Endodermal cell (in vitro differentiated cells): ENCODE data around the gene P2RX6. TPM values are rescaled to one million over a fixed set of nuclear protein-coding genes. Genes with fewer than 3 reads are reported as not detected.
"Not testable (repeated sequence)": the region's sequence is repeated elsewhere in the genome, so short reads cannot be mapped to it uniquely, and the experiment has no call there.

Experiments
- DNase-seq: peaks from one replicate; pipeline ENCODE4 v3.0.0-alpha.2; 2017
- H3K27ac ChIP-seq: 2 replicates; pipeline ENCODE4 v1.5.1; 2013; ENCODE audit warnings: mild to moderate bottlenecking, low read depth, low read length, moderate library complexity
- H3K27me3 ChIP-seq: 2 replicates; pipeline ENCODE4 v1.6.1; 2013; ENCODE audit warnings: mild to moderate bottlenecking, low read length, moderate library complexity; ENCODE audit not compliant: insufficient read depth, control insufficient read depth, poor library complexity, severe bottlenecking
- H3K36me3 ChIP-seq: 2 replicates; pipeline ENCODE4 v1.7.0; 2013; ENCODE audit warnings: mild to moderate bottlenecking, low read length, moderate library complexity; ENCODE audit not compliant: control insufficient read depth, insufficient read depth
- H3K4me1 ChIP-seq: one replicate; pipeline ENCODE4 v1.7.0; 2013; ENCODE audit warnings: low read length; ENCODE audit not compliant: control insufficient read depth, insufficient read depth
- H3K4me3 ChIP-seq: 2 replicates; pipeline ENCODE4 v1.5.1; 2013; ENCODE audit warnings: mild to moderate bottlenecking, low read length, moderate library complexity
- H3K9ac ChIP-seq: 2 replicates; pipeline ENCODE4 v1.6.1; 2013; ENCODE audit warnings: mild to moderate bottlenecking, low read length, moderate library complexity; ENCODE audit not compliant: poor library complexity, severe bottlenecking; ENCODE audit errors: extremely low read depth
- H3K9me3 ChIP-seq: 2 replicates; pipeline ENCODE4 v1.6.1; 2013; ENCODE audit warnings: mild to moderate bottlenecking, low read length, moderate library complexity; ENCODE audit not compliant: control insufficient read depth
- H3K27ac Mint-ChIP-seq: 2 replicates; pipeline ENCODE4 v1.8.0; 2020; ENCODE audit warnings: mixed read lengths
- H3K27me3 Mint-ChIP-seq: 2 replicates; pipeline ENCODE4 v1.8.0; 2021; ENCODE audit warnings: mild to moderate bottlenecking, mixed read lengths; ENCODE audit not compliant: insufficient read depth
- H3K36me3 Mint-ChIP-seq: 2 replicates; pipeline ENCODE4 v1.8.0; 2020; ENCODE audit warnings: low read depth, mixed read lengths
- H3K4me1 Mint-ChIP-seq: 2 replicates; pipeline ENCODE4 v1.8.0; 2020; ENCODE audit warnings: mixed read lengths
- H3K4me3 Mint-ChIP-seq: 2 replicates; pipeline ENCODE4 v1.8.0; 2020; ENCODE audit warnings: mild to moderate bottlenecking, moderate library complexity, mixed read lengths
- H3K9me3 Mint-ChIP-seq: 2 replicates; pipeline ENCODE4 v1.8.0; 2020; ENCODE audit warnings: mild to moderate bottlenecking, mixed read lengths
- WGBS, 2 experiments: methylation state at CpG; one replicate each; pipeline versions ENCODE4 v1.1.5 to v1.1.7; 2013; ENCODE audit warnings: missing lambda C conversion rate in 2 of 2, mixed read lengths in 1 of 2; ENCODE audit not compliant: insufficient coverage in 1 of 2, insufficient read length in 1 of 2; 5-methylcytosine and 5-hydroxymethylcytosine counted together
- total RNA-seq, 2 donors: library from RNA; stranded (reverse); fragmentation: NEBNext Ultra II Directional in 1 of 2; extraction: Animal tissue kit (Norgen Biotek cat#: 25700) in 1 of 2; gene quantifications; 2 replicates in 1 of 2; 3 replicates in 1 of 2; pipeline ENCODE4 v1.2.1, GENCODE V29; 2021
- TF ChIP-seq, protein P1 (sequence below): fragments of 200-600 bp; sonication (generic); conservative IDR thresholded peaks from 2 replicates; pipeline ENCODE4 v1.5.0; 2021; ENCODE audit warnings: antibody characterized with exemption, mild to moderate bottlenecking

P2RX6 gene
- total RNA-seq, 2 donors from 2014 or later = 0.73 to 1.9 TPM

DNA sequence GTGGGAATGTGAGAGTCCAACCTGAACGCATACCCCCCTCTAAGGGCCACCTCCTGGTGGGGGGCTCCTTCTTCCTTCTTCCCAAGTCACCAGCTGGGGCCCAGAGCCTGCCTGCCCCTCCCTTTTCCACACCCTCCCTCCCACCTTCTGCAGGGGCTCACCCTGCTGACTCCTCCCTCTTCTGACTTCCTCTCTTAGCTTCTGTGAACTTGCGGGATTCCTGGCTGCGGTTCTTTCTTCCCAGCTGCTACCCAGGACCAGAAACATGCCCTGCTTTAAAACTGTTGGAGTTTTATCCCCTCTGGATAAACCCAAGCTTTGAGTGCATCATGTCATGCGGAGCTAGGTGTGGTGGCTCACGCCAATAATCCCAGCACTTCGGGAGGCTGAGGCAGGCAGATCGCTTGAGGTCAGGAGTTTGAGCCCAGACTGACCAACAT lies 40.9 kb downstream of the P2RX6 start:
- peaks cover 18% of the 10 kb centered on the region for H3K4me1 Mint-ChIP-seq
- Histone ChIP-seq H3K9ac (no peak overlapping the region), H3K4me3 (no peak overlapping the region), H3K36me3 (no peaks in the 10 kb centered on the region), H3K4me1 (no peaks in the 10 kb centered on the region), H3K27ac (no peak overlapping the region), H3K9me3 (no peaks in the 10 kb centered on the region), H3K27me3 (no peaks in the 10 kb centered on the region)
- H3K36me3 Mint-ChIP-seq = no peaks in the 10 kb centered on the region
- 66 to 75% methylated on average over 7 of the region's 7 CpGs for WGBS, 2 experiments
- H3K27ac Mint-ChIP-seq = no peak overlapping the region
- no peak overlapping the region for H3K4me3 Mint-ChIP-seq
- TF ChIP-seq, protein P1, sequence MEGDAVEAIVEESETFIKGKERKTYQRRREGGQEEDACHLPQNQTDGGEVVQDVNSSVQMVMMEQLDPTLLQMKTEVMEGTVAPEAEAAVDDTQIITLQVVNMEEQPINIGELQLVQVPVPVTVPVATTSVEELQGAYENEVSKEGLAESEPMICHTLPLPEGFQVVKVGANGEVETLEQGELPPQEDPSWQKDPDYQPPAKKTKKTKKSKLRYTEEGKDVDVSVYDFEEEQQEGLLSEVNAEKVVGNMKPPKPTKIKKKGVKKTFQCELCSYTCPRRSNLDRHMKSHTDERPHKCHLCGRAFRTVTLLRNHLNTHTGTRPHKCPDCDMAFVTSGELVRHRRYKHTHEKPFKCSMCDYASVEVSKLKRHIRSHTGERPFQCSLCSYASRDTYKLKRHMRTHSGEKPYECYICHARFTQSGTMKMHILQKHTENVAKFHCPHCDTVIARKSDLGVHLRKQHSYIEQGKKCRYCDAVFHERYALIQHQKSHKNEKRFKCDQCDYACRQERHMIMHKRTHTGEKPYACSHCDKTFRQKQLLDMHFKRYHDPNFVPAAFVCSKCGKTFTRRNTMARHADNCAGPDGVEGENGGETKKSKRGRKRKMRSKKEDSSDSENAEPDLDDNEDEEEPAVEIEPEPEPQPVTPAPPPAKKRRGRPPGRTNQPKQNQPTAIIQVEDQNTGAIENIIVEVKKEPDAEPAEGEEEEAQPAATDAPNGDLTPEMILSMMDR = no peak
- peaks cover 3% of the 10 kb centered on the region for H3K27me3 Mint-ChIP-seq
- H3K9me3 Mint-ChIP-seq = no peaks in the 10 kb centered on the region
- DNase-seq = peak; percentile 71

- H3K27me3 Mint-ChIP-seq, H3K36me3 Mint-ChIP-seq, H3K9me3 ChIP-seq, H3K4me3 ChIP-seq, DNase-seq, H3K27ac Mint-ChIP-seq, H3K27me3 ChIP-seq, H3K4me1 ChIP-seq, H3K27ac ChIP-seq, H3K9me3 Mint-ChIP-seq, H3K4me3 Mint-ChIP-seq, H3K9ac ChIP-seq, H3K36me3 ChIP-seq: not testable (repeated sequence)
- peaks cover 14% of the 10 kb centered on the region for H3K4me1 Mint-ChIP-seq
- 94% methylated on average over 4 of the region's 8 CpGs; no CpG with 5 or more reads in 1 of the 2 experiments for WGBS, 2 experiments
Observed at GRCh38 chr22:21060363-21060762, 45.4 kb downstream of the P2RX6 start.

DNA sequence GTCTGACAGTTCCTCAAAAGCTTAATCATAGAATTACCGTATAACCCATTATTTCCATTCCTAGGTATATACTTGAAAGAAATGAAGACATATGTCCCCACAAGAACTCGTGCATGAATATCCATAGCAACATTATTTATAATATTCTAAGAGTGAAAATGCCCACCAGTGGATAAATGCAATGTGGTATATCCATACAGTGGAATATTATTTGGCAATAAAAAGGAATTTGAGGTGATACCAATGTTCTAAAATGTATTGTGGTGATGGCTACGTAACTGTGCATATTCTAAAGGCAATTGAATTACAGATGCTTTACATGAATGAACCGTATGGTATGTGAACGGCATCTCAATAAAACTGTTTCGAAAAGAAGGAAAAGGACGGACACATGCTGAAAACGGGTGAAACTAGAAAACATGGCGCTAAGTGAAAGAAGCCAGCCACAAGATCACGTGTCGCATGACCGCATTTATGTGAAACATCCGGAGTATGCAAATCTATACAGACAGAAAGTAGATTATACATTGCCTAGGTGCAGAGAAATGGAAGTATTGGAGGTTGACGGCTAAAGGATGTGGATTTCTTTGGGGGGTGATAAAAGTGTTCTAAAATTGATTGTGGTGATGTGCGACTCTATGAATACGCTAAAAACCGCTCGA lies 46.8 kb downstream of the P2RX6 start:
- H3K27me3 Mint-ChIP-seq, H3K9ac ChIP-seq, H3K9me3 ChIP-seq, H3K4me1 ChIP-seq, H3K27ac Mint-ChIP-seq, H3K4me3 ChIP-seq, H3K4me3 Mint-ChIP-seq, H3K27me3 ChIP-seq, H3K36me3 Mint-ChIP-seq, H3K9me3 Mint-ChIP-seq, H3K27ac ChIP-seq, H3K36me3 ChIP-seq, DNase-seq: not testable (repeated sequence)
- 95 to 100% methylated on average over 7 to 14 of the region's 18 CpGs for WGBS, 2 experiments
- H3K4me1 Mint-ChIP-seq = peaks cover 12% of the 10 kb centered on the region

DNA sequence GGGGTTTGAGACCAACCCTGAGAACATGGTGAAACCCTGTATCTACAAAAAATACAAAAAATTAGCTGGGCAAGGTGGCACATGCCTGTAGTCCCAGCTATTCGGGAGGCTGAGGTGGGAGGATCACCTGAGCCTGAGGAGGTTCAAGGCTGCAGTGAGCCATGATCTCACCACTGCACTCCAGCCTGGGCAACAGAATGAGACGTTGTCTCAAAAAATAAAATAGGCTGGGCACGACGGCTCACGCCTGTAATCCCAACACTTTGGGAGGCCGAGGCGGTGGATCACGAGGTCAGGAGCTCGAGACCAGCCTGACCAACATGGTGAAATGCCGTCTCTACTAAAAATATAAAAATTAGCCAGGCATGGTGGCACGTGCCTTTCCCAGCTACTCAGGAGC lies 49.5 kb downstream of the P2RX6 start:
- not testable (repeated sequence) for H3K27me3 ChIP-seq, H3K36me3 ChIP-seq, H3K4me3 Mint-ChIP-seq, H3K27ac ChIP-seq, H3K27ac Mint-ChIP-seq, H3K9me3 ChIP-seq, H3K4me1 ChIP-seq, H3K4me3 ChIP-seq, H3K9ac ChIP-seq, H3K27me3 Mint-ChIP-seq, H3K9me3 Mint-ChIP-seq, H3K36me3 Mint-ChIP-seq
- 90 to 96% methylated on average over 11 of the region's 11 CpGs for WGBS, 2 experiments
- H3K4me1 Mint-ChIP-seq = peaks cover 12% of the 10 kb centered on the region
- DNase-seq = peak; percentile 14
